ENCODE results near the gene OR4M1. TPM values are rescaled to one million over a fixed set of nuclear protein-coding genes. Genes with fewer than 3 reads are reported as not detected.
"Not testable (repeated sequence)": the region's sequence is repeated elsewhere in the genome, so short reads cannot be mapped to it uniquely, and the experiment has no call there.

OR4M1 gene
- total RNA-seq, 2 donors from 2014 or later: not detected

DNA sequence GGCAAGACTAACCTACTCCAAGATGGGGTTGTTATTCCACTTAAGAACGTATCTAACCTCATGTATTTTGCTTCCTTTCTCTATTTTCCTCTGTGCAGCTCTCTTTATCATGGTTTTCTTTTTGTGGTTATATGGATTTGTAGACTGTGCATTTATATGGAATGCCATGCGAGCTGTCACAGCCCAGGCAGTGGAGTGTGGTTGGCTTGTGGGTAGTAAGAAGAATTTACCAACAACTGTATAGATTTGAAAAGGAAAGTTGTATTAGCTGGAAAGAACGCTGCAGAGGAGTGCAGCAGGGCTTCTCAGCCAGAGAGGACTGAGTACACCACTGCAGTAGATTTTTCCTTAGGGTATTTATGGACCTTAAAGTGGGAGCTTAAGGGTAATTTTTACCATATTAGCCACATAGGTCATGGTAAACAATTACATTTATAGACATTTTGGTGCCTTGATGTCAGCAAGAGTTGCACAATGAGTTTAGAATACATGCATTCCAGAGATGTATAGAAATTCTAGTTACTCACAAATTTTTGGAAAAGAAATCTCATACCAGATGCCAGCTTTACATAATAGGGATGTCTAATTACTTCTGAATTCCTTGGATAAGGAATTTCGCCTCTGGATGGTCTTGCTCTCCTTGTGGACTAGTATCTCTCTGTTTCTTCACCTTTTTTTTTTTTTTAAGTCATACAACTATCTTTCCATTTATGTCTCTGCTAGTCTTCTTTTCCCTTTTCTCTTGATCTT lies 40.0 kb downstream of the OR4M1 start:
- intact Hi-C loops (cut with DNase I, micrococcal nuclease); DNase-seq; ATAC-seq: not testable (repeated sequence)

DNA sequence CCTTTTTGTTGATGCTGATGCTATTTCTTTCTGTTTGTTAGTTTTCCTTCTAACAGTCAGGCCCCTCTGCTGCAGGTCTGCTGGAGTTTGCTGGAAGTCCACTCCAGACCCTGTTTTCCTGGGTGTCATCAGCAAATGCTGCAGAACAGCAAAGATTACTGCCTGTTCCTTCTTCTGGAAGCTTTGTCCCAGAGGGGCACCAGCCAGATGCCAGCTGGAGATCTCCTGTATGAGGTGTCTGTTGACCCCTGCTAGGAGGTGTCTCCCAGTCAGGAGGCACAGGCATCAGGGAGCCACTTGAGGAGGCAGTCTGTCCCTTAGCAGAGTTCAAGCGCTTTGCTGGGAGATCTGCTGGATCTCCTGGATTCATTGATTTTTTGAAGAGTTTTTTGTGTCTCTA lies 46.6 kb downstream of the OR4M1 start:
- intact Hi-C loops (cut with DNase I, micrococcal nuclease): not testable (repeated sequence)

GRCh38 chr14:19821016-19821415 lies 47.7 kb downstream of the OR4M1 start:
- DNase-seq; intact Hi-C loops (cut with DNase I, micrococcal nuclease); ATAC-seq: not testable (repeated sequence)

More for the DNA sequence above, 46.6 kb downstream of the OR4M1 start:
- not testable (repeated sequence) for DNase-seq, ATAC-seq

DNA sequence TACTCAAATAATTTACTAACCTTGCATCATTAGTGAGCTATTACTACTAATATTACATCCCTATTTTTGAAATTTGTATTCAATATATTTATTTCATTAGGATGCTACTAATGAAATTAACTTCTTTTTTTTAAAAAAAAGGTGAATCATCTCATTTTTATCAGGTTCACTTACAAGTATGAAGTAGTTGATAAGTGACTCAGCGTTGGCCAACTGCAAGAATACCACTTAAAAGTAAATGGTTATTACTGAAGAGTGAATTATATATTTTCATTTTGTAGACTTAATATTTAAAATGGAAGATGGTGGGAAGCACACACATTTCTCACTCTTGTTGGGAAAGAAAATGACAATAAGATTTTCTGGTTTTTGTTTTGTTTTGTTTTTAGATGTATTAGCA lies 49.9 kb downstream of the OR4M1 start:
- DNase-seq: no peak
- no peak for ATAC-seq
- intact Hi-C loops (cut with DNase I, micrococcal nuclease): no loop called here

DNA sequence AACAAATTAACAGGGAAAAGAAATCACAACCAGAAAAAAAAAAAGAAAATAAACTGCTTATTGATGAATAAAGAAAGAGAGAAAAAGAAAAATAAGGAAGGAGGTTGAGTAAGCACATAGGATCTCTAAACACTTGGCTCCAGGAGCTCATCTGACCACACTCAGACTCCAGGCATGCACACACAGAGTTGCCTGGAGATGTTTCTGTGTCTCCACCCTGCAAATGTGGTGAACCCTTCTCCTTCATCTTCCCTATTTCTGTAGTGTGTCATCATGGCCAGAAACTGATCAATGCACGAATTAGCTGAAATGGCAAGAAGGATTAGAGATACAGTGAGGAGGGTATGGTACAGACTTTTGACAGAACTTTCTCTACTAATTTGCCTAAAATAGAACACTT lies 50.5 kb downstream of the OR4M1 start:
- no peak for ATAC-seq
- intact Hi-C loops (cut with DNase I, micrococcal nuclease): no loop called here
- no peak for DNase-seq

GRCh38 chr14:19827626-19828244 lies 54.4 kb downstream of the OR4M1 start:
- ATAC-seq; DNase-seq; intact Hi-C loops (cut with DNase I, micrococcal nuclease): not testable (repeated sequence)

- ATAC-seq (no peak), DNase-seq (no peak)
- intact Hi-C loops (cut with DNase I, micrococcal nuclease): no loop called here
Measured at GRCh38 chr14:19828314-19828713, 55.0 kb downstream of the OR4M1 start.

Other genes with a start within 250 kb of the OR4M1 start
- not detected for gene OR11H2, start 59.6 kb upstream of the OR4M1 start, total RNA-seq
- gene OR4Q3, start 29.9 kb upstream of the OR4M1 start, total RNA-seq: not detected
- not detected for gene OR4N2, start 30.3 kb downstream of the OR4M1 start, total RNA-seq
- gene OR4K2, start 101.6 kb downstream of the OR4M1 start, total RNA-seq: not detected
- not detected for gene OR4K5, start 147.1 kb downstream of the OR4M1 start, total RNA-seq
- gene OR4K1, start 157.4 kb downstream of the OR4M1 start, total RNA-seq: not detected
- gene OR4K15, start 202.1 kb downstream of the OR4M1 start, total RNA-seq: not detected
- gene OR4Q2, start 228.7 kb downstream of the OR4M1 start, total RNA-seq: not detected
- not detected for gene OR4K14, start 245.8 kb downstream of the OR4M1 start, total RNA-seq